IPS-20b (cell line): ENCODE results near the gene BICD2.
"Not testable (repeated sequence)": the region's sequence is repeated elsewhere in the genome, so short reads cannot be mapped to it uniquely, and the experiment has no call there.

Experiments used
- H3K27ac ChIP-seq: one replicate; pipeline ENCODE4 v1.5.1; 2013; ENCODE audit warnings: low read length
- H3K27me3 ChIP-seq: 2 replicates; pipeline ENCODE4 v1.6.1; 2013; ENCODE audit warnings: mild to moderate bottlenecking, low read length, inconsistent platforms; ENCODE audit not compliant: insufficient read depth
- H3K36me3 ChIP-seq: 2 replicates; pipeline ENCODE4 v1.6.1; 2013; ENCODE audit warnings: low read depth, mild to moderate bottlenecking, inconsistent platforms, low read length, moderate library complexity; ENCODE audit not compliant: insufficient read depth
- H3K4me1 ChIP-seq: 2 replicates; pipeline ENCODE4 v1.6.1; 2013; ENCODE audit warnings: mild to moderate bottlenecking, control low read depth, inconsistent platforms, low read length, moderate library complexity; ENCODE audit not compliant: insufficient read depth
- H3K4me3 ChIP-seq: 2 replicates; pipeline ENCODE4 v1.5.1; 2013; ENCODE audit warnings: mild to moderate bottlenecking, low read length, inconsistent platforms
- H3K9ac ChIP-seq: 2 replicates; pipeline ENCODE4 v1.6.1; 2013; ENCODE audit warnings: low read depth, mild to moderate bottlenecking, inconsistent platforms, low read length, moderate library complexity
- H3K9me3 ChIP-seq: 2 replicates; pipeline ENCODE4 v1.6.1; 2013; ENCODE audit warnings: mild to moderate bottlenecking, low read depth, low read length, inconsistent platforms; ENCODE audit not compliant: insufficient read depth

Gene BICD2

DNA sequence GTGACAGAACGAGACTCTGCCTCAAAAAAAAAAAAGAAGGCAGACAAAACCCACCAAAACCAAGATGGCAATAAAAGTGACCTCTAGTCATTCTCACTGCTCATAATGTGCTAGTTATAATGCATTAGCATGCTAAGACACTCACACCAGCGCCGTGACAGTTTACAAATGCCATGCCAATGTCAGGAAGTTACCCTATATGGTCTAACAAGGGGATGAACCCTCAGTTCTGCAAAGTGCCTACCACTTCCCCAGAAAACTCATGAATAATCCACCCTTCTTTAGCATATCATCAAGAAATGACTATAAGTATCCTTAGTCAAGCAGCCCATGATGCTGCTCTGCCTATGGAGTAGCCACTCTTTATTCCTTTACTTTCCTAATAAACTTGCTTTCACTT, 4.7 kb upstream of the BICD2 start:
- no peak overlapping the region for H3K27ac ChIP-seq
- peaks cover 5% of the 10 kb centered on the region; the same call in 1 of the 2 replicates for H3K4me1 ChIP-seq

DNA sequence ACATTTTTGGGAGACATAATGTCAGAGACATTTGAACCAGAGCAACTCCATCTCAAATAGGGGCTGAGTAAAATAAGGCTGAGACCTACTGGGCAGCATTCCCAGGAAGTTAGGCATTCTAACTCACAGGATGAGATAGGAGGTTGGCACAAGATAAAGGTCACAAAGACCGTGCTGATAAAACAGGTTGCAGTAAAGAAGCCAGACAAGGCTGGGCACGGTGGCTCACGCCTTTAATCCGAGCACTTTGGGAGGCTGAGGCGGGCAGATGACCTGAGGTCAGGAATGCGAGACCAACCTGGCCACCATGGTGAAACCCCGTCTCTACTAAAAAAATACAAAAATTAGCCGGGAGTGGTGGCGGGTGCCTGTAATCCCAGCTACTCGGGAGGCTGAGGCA, 4.2 kb upstream of the BICD2 start:
- H3K9me3 ChIP-seq, H3K9ac ChIP-seq, H3K27me3 ChIP-seq, H3K36me3 ChIP-seq, H3K4me1 ChIP-seq, H3K4me3 ChIP-seq, H3K27ac ChIP-seq: not testable (repeated sequence)

More for the DNA sequence above, 4.7 kb upstream of the BICD2 start:
- Histone ChIP-seq H3K9me3 (no peaks in the 10 kb centered on the region), H3K4me3 (no peak overlapping the region), H3K27me3 (no peaks in the 10 kb centered on the region), H3K36me3 (no peaks in the 10 kb centered on the region), H3K9ac (no peak overlapping the region)

GRCh38 chr9:92767066-92768054, 2.7 kb upstream of the BICD2 start:
- Histone ChIP-seq H3K9ac (no peak overlapping the region), H3K36me3 (no peaks in the 10 kb centered on the region), H3K27ac (no peak overlapping the region), H3K4me3 (no peak overlapping the region), H3K27me3 (no peaks in the 10 kb centered on the region), H3K4me1 (peaks cover 16% of the 10 kb centered on the region), H3K9me3 (no peaks in the 10 kb centered on the region)

- H3K4me3 ChIP-seq = peak overlapping the region; percentile 81
- H3K4me1 ChIP-seq = peaks cover 19% of the 10 kb centered on the region
- H3K36me3 ChIP-seq = no peaks in the 10 kb centered on the region
- H3K9ac ChIP-seq = peak overlapping the region; percentile 98
- peak overlapping the region; percentile 98 for H3K27ac ChIP-seq
- no peaks in the 10 kb centered on the region for H3K9me3 ChIP-seq
- no peaks in the 10 kb centered on the region for H3K27me3 ChIP-seq
These were observed 629 bp upstream of the BICD2 start for GRCh38 chr9:92764988-92765936.

DNA sequence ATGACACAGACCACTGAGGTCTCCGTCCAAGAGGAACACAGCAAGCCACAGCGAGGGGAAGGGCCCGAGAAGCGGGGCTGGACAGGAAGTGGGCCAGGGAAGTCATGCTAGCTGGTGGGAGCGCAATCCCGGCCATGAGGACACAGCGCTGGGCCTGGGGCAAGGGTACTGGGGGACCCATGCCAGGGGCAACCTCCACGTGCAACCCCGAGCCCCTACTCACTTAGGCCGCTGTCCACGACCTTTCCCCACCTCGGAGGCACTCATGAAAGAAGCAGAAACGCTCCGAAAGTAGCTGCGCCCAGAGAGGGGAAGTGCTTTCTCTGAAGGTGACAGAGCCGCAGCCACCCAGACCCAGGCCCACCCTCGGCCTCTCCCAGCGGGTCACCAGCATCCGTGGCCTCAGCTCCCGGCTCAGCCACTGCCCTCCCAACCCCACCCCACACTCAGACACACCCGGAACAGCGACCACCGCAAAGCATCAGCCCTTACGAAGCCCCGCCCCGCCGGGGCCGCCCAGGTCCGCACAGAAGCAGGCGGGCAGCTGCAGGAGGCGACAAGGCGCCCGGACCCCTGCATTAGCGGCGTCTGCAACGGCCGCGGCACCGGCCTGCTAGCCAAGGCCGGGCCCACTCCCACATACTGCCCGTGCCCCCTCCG, 782 bp downstream of the BICD2 start:
- Histone ChIP-seq H3K27ac (no peak overlapping the region), H3K9ac (peak overlapping the region; percentile 80), H3K4me3 (peak overlapping the region; percentile 89), H3K9me3 (no peaks in the 10 kb centered on the region), H3K36me3 (no peaks in the 10 kb centered on the region), H3K4me1 (peaks cover 19% of the 10 kb centered on the region), H3K27me3 (no peaks in the 10 kb centered on the region)

GRCh38 chr9:92762781-92763708, 1.6 kb downstream of the BICD2 start:
- Histone ChIP-seq H3K9me3 (no peaks in the 10 kb centered on the region), H3K27me3 (no peaks in the 10 kb centered on the region), H3K4me3 (peak overlapping the region; percentile 89), H3K36me3 (no peaks in the 10 kb centered on the region), H3K9ac (peak overlapping the region; percentile 80; the same call in 1 of the 2 replicates), H3K27ac (no peak overlapping the region), H3K4me1 (peaks cover 19% of the 10 kb centered on the region)

GRCh38 chr9:92762196-92762595, 2.4 kb downstream of the BICD2 start:
- no peaks in the 10 kb centered on the region for H3K27me3 ChIP-seq
- H3K4me1 ChIP-seq = peaks cover 19% of the 10 kb centered on the region
- no peaks in the 10 kb centered on the region for H3K9me3 ChIP-seq
- H3K27ac ChIP-seq = no peak overlapping the region
- H3K4me3 ChIP-seq = 0 out of 2 replicates have a peak overlapping the region, but pooled peaks have one; percentile 89
- H3K9ac ChIP-seq = no peak overlapping the region
- H3K36me3 ChIP-seq = no peaks in the 10 kb centered on the region

- no peaks in the 10 kb centered on the region for H3K27me3 ChIP-seq
- H3K36me3 ChIP-seq = no peaks in the 10 kb centered on the region
- H3K9ac ChIP-seq = 0 out of 2 replicates have a peak overlapping the region, but pooled peaks have one; percentile 13
- H3K27ac ChIP-seq = no peak overlapping the region
- peaks cover 19% of the 10 kb centered on the region for H3K4me1 ChIP-seq
- H3K4me3 ChIP-seq = no peak overlapping the region
- no peaks in the 10 kb centered on the region for H3K9me3 ChIP-seq
These were observed 2.9 kb downstream of the BICD2 start for GRCh38 chr9:92761686-92762085.

DNA sequence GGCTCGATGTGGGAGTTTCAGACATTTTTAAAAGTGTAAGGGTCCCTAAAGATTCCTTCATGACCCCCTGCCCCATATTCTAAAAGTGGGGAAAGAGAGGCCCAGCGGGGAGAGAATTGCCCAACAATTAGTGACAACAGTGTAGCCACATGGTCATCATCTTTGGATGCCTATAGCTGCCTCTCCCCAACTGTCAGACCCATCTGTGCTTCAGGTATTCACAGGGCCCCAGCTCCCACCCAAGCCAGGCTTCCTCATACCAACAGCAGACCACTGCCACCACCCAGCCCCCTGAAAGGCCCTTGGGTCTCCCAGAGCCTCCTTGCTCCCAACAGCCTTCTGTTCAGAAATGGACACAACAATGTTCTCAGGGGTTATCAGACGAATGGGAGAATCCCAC, 4.1 kb downstream of the BICD2 start:
- H3K9me3 ChIP-seq = no peaks in the 10 kb centered on the region
- no peak overlapping the region for H3K27ac ChIP-seq
- H3K27me3 ChIP-seq = no peaks in the 10 kb centered on the region
- H3K4me3 ChIP-seq = no peak overlapping the region
- H3K9ac ChIP-seq = no peak overlapping the region
- peaks cover 19% of the 10 kb centered on the region for H3K4me1 ChIP-seq
- no peaks in the 10 kb centered on the region for H3K36me3 ChIP-seq

- H3K4me1 ChIP-seq = peaks cover 20% of the 10 kb centered on the region
- no peak overlapping the region for H3K4me3 ChIP-seq
- no peaks in the 10 kb centered on the region for H3K27me3 ChIP-seq
- H3K9me3 ChIP-seq = no peaks in the 10 kb centered on the region
- no peak overlapping the region for H3K27ac ChIP-seq
- H3K9ac ChIP-seq = no peak overlapping the region
- no peaks in the 10 kb centered on the region for H3K36me3 ChIP-seq
These were observed 4.6 kb downstream of the BICD2 start for GRCh38 chr9:92760070-92760469.
